Measurements from ENCODE around the gene GAL3ST3.

GAL3ST3 gene

DNA sequence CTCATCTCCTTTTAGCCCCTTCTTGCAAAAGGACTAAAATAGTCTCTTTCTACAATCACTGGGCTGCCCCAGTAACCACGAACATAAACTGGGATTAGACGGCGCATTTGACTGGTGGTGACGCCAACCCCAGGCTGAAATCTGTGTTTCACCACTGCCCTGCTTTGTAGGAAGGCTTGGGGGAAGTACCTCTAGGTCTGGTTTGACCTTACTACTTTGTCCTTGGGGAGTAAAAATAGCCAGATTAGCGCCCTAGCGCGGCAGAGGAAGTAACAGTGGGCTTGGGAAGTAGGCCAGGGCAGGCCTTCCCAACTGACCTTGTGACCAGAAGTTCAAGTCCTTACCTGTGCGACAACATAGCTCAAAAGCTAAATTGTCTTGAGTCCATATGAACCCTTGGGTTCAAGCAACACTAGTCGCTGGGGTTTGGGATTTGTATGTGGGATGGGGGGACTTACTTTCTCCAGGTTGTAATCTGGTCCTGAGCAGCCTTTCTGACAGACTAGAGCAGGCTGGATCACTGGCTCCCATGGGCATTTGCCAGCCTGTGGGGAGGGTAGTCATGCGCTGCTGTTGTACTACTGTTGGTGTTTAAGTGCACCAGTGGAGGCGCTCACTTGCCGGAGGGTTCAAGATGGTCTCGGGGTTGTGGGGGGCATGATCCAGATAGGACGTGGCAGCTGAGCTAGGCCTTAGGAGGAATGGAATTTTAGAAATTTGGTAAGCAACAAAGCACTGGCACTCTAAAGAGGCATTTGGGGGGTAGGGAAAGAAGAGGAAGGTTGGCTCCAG is 20.2 kb upstream of the GAL3ST3 start:
- DNase-seq (ENCODE audit: low read depth) = peak; percentile 59
- peak overlapping the region; percentile 56 for H3K4me3 ChIP-seq (ENCODE audit: low read depth, low read length)
- TF ChIP-seq CTCF (IDR thresholded peaks at IDR 0.05; ENCODE audit: low read depth, low read length, missing control alignments) = peak; percentile 48

GRCh38 chr11:66068154-66068821 is 19.3 kb upstream of the GAL3ST3 start:
- peak; percentile 93 for TF ChIP-seq CTCF (IDR thresholded peaks at IDR 0.05; ENCODE audit: low read depth, low read length, missing control alignments)
- no peak for DNase-seq (ENCODE audit: low read depth)
- no peak overlapping the region for H3K4me3 ChIP-seq (ENCODE audit: low read depth, low read length)

DNA sequence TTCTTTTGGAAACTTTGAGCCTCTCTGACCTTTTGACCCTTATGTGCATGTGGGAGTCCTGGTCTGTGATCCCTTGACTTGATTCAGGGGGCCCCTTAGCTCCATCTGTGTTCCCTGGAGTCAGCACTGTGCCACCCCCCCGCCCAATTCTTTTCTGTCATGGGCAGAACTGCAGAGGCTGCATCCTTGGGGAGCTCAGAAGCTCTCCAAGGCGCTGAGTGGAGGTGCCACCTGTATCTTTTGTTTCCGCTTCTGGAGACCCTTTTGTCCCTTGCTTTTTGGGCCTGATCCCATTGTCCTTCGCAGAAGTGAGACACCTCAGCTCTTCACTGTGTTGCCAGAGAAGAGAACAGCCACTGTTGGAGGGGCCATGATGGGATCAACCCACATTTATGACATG is 18.7 kb upstream of the GAL3ST3 start:
- TF ChIP-seq CTCF (IDR thresholded peaks at IDR 0.05; ENCODE audit: low read depth, low read length, missing control alignments) = no peak
- no peak overlapping the region for H3K4me3 ChIP-seq (ENCODE audit: low read depth, low read length)
- DNase-seq (ENCODE audit: low read depth) = no peak

- no peak overlapping the region for H3K4me3 ChIP-seq (ENCODE audit: low read depth, low read length)
- no peak for TF ChIP-seq CTCF (IDR thresholded peaks at IDR 0.05; ENCODE audit: low read depth, low read length, missing control alignments)
- no peak for DNase-seq (ENCODE audit: low read depth)
These were observed 17.8 kb upstream of the GAL3ST3 start for GRCh38 chr11:66066751-66067150.

DNA sequence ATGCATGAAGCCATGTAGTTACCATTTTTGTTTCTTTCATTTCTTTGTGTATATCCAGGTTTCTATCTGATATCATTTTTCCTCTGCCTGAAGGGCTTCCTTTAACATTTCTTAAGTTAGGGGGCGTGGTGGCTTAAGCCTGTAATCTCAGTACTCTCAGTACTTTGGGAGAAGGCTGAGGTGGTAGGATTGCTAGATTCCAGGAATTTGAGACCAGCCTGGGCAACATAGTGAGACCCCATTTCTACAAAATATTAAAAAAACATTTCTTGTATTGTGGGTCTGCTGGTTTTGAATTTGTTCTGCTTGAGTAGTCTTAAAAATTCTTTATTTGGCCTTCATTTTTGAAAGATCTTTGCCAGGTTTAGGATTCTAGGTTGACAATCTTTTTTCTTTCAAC is 15.6 kb upstream of the GAL3ST3 start:
- no peak for TF ChIP-seq CTCF (IDR thresholded peaks at IDR 0.05; ENCODE audit: low read depth, low read length, missing control alignments)
- DNase-seq (ENCODE audit: low read depth) = no peak
- no peak overlapping the region for H3K4me3 ChIP-seq (ENCODE audit: low read depth, low read length)

DNA sequence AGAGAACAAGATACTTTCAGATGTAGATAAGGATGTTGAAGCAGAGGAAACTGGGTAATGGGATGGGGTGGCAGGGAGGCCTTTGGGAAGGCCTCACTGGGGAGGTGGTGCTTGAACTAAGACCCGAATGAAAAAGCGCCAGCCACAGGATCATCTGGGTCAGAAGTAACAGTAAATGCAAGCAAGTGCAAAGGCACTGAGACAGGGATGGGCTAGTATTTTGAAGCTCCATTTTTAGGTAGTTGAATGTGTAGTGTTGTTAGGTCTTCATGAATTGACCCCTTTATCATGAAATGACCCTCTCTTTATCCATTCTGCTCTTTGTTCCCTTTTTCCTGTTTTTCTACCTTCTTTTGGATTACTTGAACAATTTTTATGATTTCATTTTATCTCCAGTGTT is 14.9 kb upstream of the GAL3ST3 start:
- DNase-seq (ENCODE audit: low read depth) = no peak
- no peak overlapping the region for H3K4me3 ChIP-seq (ENCODE audit: low read depth, low read length)

More for the DNA sequence above, 14.9 kb upstream of the GAL3ST3 start:
- no peak for TF ChIP-seq CTCF (IDR thresholded peaks at IDR 0.05; ENCODE audit: low read depth, low read length, missing control alignments)

All from GM12864 (cell line).